Measurements from ENCODE around the gene ICAM2. TPM values are rescaled to one million over a fixed set of nuclear protein-coding genes. Genes with fewer than 3 reads are reported as not detected.

Gene ICAM2
- total and polyA plus RNA-seq, 8 donors, result 32.3 to 55.4 (median 46.3) TPM

DNA sequence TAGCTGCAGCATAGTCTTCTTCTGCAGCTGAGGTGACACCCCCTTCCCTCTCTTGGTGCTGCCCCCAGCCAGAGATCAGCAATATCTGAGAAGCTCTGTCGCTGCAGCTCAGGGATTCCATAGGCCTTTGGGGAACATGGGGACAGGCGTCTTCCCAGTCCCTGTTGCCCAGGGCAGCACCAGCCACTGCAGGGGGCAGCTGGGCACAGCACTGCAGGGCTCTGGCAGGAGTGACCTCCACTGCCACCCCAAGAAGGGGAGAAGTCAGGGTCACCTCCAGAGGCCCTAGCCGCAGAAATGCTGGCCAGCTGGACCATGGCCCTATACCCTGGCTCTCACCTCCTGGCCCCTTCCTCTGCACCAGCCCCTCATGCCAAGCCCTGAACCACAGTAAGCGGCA is 64.6 kb downstream of the ICAM2 start:
- TF ChIP-seq, protein P1, sequence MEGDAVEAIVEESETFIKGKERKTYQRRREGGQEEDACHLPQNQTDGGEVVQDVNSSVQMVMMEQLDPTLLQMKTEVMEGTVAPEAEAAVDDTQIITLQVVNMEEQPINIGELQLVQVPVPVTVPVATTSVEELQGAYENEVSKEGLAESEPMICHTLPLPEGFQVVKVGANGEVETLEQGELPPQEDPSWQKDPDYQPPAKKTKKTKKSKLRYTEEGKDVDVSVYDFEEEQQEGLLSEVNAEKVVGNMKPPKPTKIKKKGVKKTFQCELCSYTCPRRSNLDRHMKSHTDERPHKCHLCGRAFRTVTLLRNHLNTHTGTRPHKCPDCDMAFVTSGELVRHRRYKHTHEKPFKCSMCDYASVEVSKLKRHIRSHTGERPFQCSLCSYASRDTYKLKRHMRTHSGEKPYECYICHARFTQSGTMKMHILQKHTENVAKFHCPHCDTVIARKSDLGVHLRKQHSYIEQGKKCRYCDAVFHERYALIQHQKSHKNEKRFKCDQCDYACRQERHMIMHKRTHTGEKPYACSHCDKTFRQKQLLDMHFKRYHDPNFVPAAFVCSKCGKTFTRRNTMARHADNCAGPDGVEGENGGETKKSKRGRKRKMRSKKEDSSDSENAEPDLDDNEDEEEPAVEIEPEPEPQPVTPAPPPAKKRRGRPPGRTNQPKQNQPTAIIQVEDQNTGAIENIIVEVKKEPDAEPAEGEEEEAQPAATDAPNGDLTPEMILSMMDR (IDR thresholded peaks at IDR 0.05), result no peak
- Histone ChIP-seq H3K4me3 (no peak overlapping the region), H3K4me1 (peaks cover 0 to 4% of the 10 kb centered on the region in 2 donors), H3K27me3 (no peaks in the 10 kb centered on the region), H3K36me3 (no peaks in the 10 kb centered on the region), H3K9me3 (no peaks in the 10 kb centered on the region), H3K27ac (no peak overlapping the region)
- DNase-seq, result no peak
- intact Hi-C loops (cut with DNase I), result no loop called here
- no peak for ATAC-seq

DNA sequence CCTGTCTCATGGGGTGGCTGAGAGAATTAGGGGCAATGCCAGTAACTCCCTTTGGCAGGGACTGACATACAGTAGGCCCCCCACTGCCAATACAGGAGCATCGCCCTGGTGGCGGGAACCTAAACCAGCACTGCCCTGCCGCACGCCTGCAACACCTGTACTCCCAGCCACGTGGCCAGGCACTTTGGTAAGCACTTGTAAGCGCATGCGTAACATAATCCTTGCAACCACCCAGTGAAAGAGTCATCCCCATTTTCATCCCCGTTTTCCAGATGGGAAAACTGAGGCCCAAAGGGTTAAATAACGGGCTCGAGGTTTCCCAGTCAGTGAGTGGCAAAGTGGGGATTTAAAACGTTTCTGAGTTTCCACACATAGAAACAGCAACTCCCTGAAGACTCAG is 65.2 kb downstream of the ICAM2 start:
- H3K36me3 ChIP-seq, result no peaks in the 10 kb centered on the region
- DNase-seq, result no peak
- H3K4me3 ChIP-seq, result no peak overlapping the region
- no peak for ATAC-seq
- TF ChIP-seq, protein P1 (IDR thresholded peaks at IDR 0.05), result no peak
- H3K27me3 ChIP-seq, result no peaks in the 10 kb centered on the region
- H3K9me3 ChIP-seq, result no peaks in the 10 kb centered on the region
- H3K27ac ChIP-seq, result no peak overlapping the region
- intact Hi-C loops (cut with DNase I), result no loop called here
- H3K4me1 ChIP-seq, result peaks cover 0 to 4% of the 10 kb centered on the region in 2 donors

DNA sequence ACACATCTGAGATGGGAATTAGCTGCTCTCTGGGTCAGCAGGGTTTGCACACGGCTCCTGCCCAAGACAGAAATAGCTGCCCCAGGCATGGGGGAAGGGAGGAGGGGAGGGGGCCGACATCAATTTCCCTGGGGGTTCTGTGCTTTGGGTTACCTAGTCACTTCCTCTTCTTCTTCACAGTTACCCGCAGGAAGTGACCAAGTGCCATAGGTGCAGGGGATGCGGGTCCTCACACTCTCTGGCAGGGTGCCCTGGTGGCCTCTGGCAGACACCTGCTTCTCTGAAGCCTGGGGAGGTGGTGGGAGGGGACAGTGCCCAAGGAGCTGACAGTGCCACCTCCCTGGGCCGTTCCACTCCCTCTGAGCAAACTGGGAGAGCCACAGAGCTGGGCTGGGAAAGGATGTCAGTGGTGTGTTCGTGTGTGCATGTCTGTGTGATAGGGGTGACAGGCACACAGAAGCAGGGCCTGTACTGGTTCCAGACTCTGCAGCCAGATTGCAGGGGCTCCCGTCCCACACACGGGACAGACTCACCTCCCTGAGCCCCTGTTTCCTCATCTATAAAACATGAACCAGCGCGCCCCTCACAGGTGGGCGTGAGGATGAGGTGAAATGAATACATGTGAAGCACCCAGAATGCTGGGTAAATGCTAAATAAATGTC is 65.9 kb downstream of the ICAM2 start:
- Histone ChIP-seq H3K36me3 (no peaks in the 10 kb centered on the region), H3K9me3 (no peaks in the 10 kb centered on the region), H3K4me3 (no peak overlapping the region), H3K27me3 (no peaks in the 10 kb centered on the region), H3K27ac (no peak overlapping the region), H3K4me1 (peaks cover 0 to 4% of the 10 kb centered on the region in 2 donors)
- intact Hi-C loops (cut with DNase I), result no loop called here
- no peak for ATAC-seq
- TF ChIP-seq, protein P1 (IDR thresholded peaks at IDR 0.05), result no peak
- no peak for DNase-seq

Other genes starting within 250 kb of the ICAM2 start
- gene CCDC47, start 247.0 kb downstream of the ICAM2 start, total RNA-seq, result 100 to 1,000 TPM in 1 of 2 donors, 10 to 100 TPM in 1; 81.6 to 111 TPM
- gene CCDC47, start 247.0 kb downstream of the ICAM2 start, polyA plus RNA-seq (ENCODE audit: insufficient read length in 6 of 6), result 100 to 1,000 TPM in 2 of 6 donors, 10 to 100 TPM in 4; 86.0 to 105 (median 89.4) TPM
- gene DDX42, start 246.5 kb downstream of the ICAM2 start, total RNA-seq, result 10 to 100 TPM; 79.2 to 82.0 TPM
- gene DDX42, start 246.5 kb downstream of the ICAM2 start, polyA plus RNA-seq (ENCODE audit: insufficient read length in 6 of 6), result 100 to 1,000 TPM; 206 to 239 (median 221) TPM
- gene PSMC5, start 193.2 kb downstream of the ICAM2 start, total RNA-seq, result 100 to 1,000 TPM in 1 of 2 donors, 10 to 100 TPM in 1; 89.8 to 141 TPM
- gene PSMC5, start 193.2 kb downstream of the ICAM2 start, polyA plus RNA-seq (ENCODE audit: insufficient read length in 6 of 6), result 100 to 1,000 TPM; 127 to 151 (median 133) TPM
- 10 to 100 TPM; 32.1 to 47.4 TPM for gene FTSJ3, start 193.0 kb downstream of the ICAM2 start, total RNA-seq
- 10 to 100 TPM; 57.1 to 88.5 (median 69.8) TPM for gene FTSJ3, start 193.0 kb downstream of the ICAM2 start, polyA plus RNA-seq (ENCODE audit: insufficient read length in 6 of 6)
- gene SMARCD2, start 177.9 kb downstream of the ICAM2 start, total RNA-seq, result 10 to 100 TPM; 59.2 to 82.5 TPM
- 100 to 1,000 TPM; 114 to 147 (median 131) TPM for gene SMARCD2, start 177.9 kb downstream of the ICAM2 start, polyA plus RNA-seq (ENCODE audit: insufficient read length in 6 of 6)
- gene CSH2, start 147.0 kb downstream of the ICAM2 start, total RNA-seq, result not detected
- 1 to 10 TPM in 1 of 6 donors, under 1 TPM in 2, not detected in 3; 0.20 to 6.7 (median 0.23) TPM for gene CSH2, start 147.0 kb downstream of the ICAM2 start, polyA plus RNA-seq (ENCODE audit: insufficient read length in 6 of 6)
- gene GH2, start 138.7 kb downstream of the ICAM2 start, total RNA-seq, result not detected
- gene GH2, start 138.7 kb downstream of the ICAM2 start, polyA plus RNA-seq (ENCODE audit: insufficient read length in 6 of 6), result under 1 TPM in 1 of 6 donors, not detected in 5; 0.26 TPM
- not detected for gene CSH1, start 124.1 kb downstream of the ICAM2 start, total RNA-seq
- gene CSH1, start 124.1 kb downstream of the ICAM2 start, polyA plus RNA-seq (ENCODE audit: insufficient read length in 6 of 6), result 10 to 100 TPM in 1 of 6 donors, 1 to 10 TPM in 1, under 1 TPM in 3, not detected in 1; 0.26 to 21.3 (median 0.46) TPM
- not detected for gene CSHL1, start 109.4 kb downstream of the ICAM2 start, total RNA-seq
- gene CSHL1, start 109.4 kb downstream of the ICAM2 start, polyA plus RNA-seq (ENCODE audit: insufficient read length in 6 of 6), result under 1 TPM in 1 of 6 donors, not detected in 5; 0.78 TPM
- not detected for gene GH1, start 101.8 kb downstream of the ICAM2 start, total RNA-seq
- not detected for gene GH1, start 101.8 kb downstream of the ICAM2 start, polyA plus RNA-seq (ENCODE audit: insufficient read length in 6 of 6)
- gene CD79B, start 88.3 kb downstream of the ICAM2 start, total RNA-seq, result 1 to 10 TPM; 2.7 to 3.5 TPM
- 1 to 10 TPM; 1.8 to 3.2 (median 2.0) TPM for gene CD79B, start 88.3 kb downstream of the ICAM2 start, polyA plus RNA-seq (ENCODE audit: insufficient read length in 6 of 6)
- under 1 TPM; 0.05 to 0.17 TPM for gene SCN4A, start 47.7 kb downstream of the ICAM2 start, total RNA-seq
- under 1 TPM; 0.39 to 0.88 (median 0.60) TPM for gene SCN4A, start 47.7 kb downstream of the ICAM2 start, polyA plus RNA-seq (ENCODE audit: insufficient read length in 6 of 6)
- 1 to 10 TPM; 1.0 to 5.0 TPM for gene PRR29, start 22.3 kb downstream of the ICAM2 start, total RNA-seq
- 1 to 10 TPM; 5.5 to 9.6 (median 6.4) TPM for gene PRR29, start 22.3 kb downstream of the ICAM2 start, polyA plus RNA-seq (ENCODE audit: insufficient read length in 6 of 6)
- 10 to 100 TPM; 39.0 to 45.0 TPM for gene ERN1, start 109.5 kb upstream of the ICAM2 start, total RNA-seq
- 10 to 100 TPM; 10.6 to 12.2 (median 10.9) TPM for gene ERN1, start 109.5 kb upstream of the ICAM2 start, polyA plus RNA-seq (ENCODE audit: insufficient read length in 6 of 6)
- gene TEX2, start 242.6 kb upstream of the ICAM2 start, total RNA-seq, result 10 to 100 TPM; 33.3 to 38.2 TPM
- gene TEX2, start 242.6 kb upstream of the ICAM2 start, polyA plus RNA-seq (ENCODE audit: insufficient read length in 6 of 6), result 10 to 100 TPM; 20.1 to 28.0 (median 22.6) TPM

All from left lung (tissue), 10 donors.